Mucosa of descending colon (tissue), 3 donors: ENCODE results near the gene B3GALT6. TPM values are rescaled to one million over a fixed set of nuclear protein-coding genes. Genes with fewer than 3 reads are reported as not detected.

Experiments
- ATAC-seq: fragments of 200-7000 bp; cut with Tn5 transposase; one replicate; pipeline ENCODE4 v1.9.1; 2020; ENCODE audit warnings: mild to moderate bottlenecking, moderate library complexity
- DNase-seq, 3 donors: peaks; one replicate each; pipeline ENCODE4 v3.0.0-alpha.2; 2020
- H3K36me3 ChIP-seq: fragments of 200-600 bp; one replicate; pipeline ENCODE4 v1.8.0; 2021; ENCODE audit warnings: low read depth, mild to moderate bottlenecking
- H3K4me1 ChIP-seq: fragments of 200-600 bp; one replicate; pipeline ENCODE4 v1.8.0; 2021; ENCODE audit warnings: low read depth, mild to moderate bottlenecking
- H3K4me3 ChIP-seq: fragments of 200-600 bp; one replicate; pipeline ENCODE4 v1.8.0; 2021; ENCODE audit warnings: mild to moderate bottlenecking
- H3K9me3 ChIP-seq: fragments of 200-600 bp; one replicate; pipeline ENCODE4 v1.8.0; 2021; ENCODE audit warnings: mild to moderate bottlenecking
- intact Hi-C, 2 donors: fragments of 100-400 bp; cut with DNase I in 1 of 2; cut with micrococcal nuclease in 1 of 2; formaldehyde crosslinking; loops; one replicate each; pipeline versions ENCODE4 v1.11.0 to v1.11.1; 2022; cut with DNase I, micrococcal nuclease
- total RNA-seq, 3 donors: library from RNA; stranded (reverse); fragmentation: NEBNext Ultra II Directional in 2 of 3; extraction: Animal tissue kit (Norgen Biotek cat#: 25700) in 2 of 3; gene quantifications; one replicate each; pipeline versions ENCODE4 v1.2.1 to v1.2.4, GENCODE V29; 2021 to 2023
- TF ChIP-seq, protein P1 (sequence below): fragments of 200-600 bp; IDR thresholded peaks from one replicate; pipeline ENCODE4 v1.8.0; 2022; ENCODE audit warnings: antibody characterized with exemption, mild to moderate bottlenecking
- donor health status: DM: no; HTN: no; CAD: no; lungs with moderate emphysema.
- donor health status: DM: no; HTN: no; CAD: no.
- donor health status: DM: no; HTN: yes; CAD: no.

Gene B3GALT6
- total RNA-seq, 3 donors from 2014 or later, result 7.3 to 12.5 (median 9.0) TPM

DNA sequence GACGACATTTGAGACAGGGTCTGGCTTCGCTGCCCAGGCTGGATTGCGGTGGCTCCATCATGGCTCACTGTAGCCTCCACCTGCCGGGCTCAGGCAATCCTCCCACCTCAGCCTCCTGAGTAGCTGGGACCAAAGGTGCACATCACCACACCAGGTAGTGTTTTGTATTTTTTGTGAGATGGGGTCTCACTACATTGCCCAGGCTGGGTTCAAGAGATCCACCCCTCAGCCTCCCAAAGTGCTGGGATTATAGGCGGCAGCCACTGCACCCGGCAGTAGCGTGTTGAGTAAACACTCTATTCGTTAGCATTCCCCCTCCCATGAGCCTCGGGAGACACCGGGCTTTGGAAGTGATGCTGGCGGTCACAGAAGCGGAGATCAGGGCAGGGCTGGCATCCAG lies 21.3 kb downstream of the B3GALT6 start:
- ATAC-seq, result no peak

DNA sequence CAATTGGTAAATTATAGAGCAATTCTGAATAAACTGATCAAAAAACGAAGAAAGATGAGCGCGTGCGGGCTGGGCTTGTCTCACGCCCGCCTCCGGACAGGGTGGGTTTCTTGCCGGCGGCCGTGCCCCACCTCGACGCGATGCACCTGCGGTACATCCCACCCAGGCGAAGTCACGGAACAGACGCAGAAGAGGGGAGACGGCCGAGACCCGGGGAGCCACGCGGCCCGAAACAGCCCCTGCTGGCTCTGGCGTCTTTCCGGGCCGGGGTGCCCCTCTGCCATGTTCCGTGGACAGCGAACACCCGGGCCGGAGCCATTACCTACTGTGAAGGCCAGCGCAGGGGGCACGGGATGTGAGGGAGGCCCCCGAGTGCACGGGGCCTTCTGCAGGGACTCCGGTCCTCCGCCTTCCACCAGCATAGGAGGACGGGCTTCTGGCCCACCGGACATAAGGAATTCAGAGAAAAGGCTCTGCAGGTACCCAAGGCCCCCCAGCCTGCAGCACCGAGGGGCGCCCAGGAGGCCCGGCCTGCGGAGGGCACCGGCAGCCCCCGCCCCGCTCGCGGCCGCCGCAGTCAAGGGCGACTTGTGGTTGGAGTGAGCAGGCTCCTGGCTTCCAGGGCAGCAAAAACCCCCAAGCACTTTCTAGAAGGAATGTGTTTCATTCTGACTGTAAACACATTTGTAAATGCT lies 22.1 kb downstream of the B3GALT6 start:
- peaks cover 6% of the 10 kb centered on the region for H3K36me3 ChIP-seq
- intact Hi-C loops, result loop anchor here in 1 of 2 donors (10.0 kb wide), 1 partner anchor 129 kb away; no protein-coding TSS in a partner anchor
- TF ChIP-seq, protein P1, sequence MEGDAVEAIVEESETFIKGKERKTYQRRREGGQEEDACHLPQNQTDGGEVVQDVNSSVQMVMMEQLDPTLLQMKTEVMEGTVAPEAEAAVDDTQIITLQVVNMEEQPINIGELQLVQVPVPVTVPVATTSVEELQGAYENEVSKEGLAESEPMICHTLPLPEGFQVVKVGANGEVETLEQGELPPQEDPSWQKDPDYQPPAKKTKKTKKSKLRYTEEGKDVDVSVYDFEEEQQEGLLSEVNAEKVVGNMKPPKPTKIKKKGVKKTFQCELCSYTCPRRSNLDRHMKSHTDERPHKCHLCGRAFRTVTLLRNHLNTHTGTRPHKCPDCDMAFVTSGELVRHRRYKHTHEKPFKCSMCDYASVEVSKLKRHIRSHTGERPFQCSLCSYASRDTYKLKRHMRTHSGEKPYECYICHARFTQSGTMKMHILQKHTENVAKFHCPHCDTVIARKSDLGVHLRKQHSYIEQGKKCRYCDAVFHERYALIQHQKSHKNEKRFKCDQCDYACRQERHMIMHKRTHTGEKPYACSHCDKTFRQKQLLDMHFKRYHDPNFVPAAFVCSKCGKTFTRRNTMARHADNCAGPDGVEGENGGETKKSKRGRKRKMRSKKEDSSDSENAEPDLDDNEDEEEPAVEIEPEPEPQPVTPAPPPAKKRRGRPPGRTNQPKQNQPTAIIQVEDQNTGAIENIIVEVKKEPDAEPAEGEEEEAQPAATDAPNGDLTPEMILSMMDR, result no peak
- no peaks in the 10 kb centered on the region for H3K4me1 ChIP-seq
- no peaks in the 10 kb centered on the region for H3K9me3 ChIP-seq
- no peak overlapping the region for H3K4me3 ChIP-seq
- ATAC-seq, result no peak
- peak in 1 of 3 donors; percentile 44 for DNase-seq

More for the DNA sequence above, 21.3 kb downstream of the B3GALT6 start:
- H3K4me1 ChIP-seq, result no peaks in the 10 kb centered on the region
- TF ChIP-seq, protein P1, result no peak
- no peak overlapping the region for H3K4me3 ChIP-seq
- H3K36me3 ChIP-seq, result peaks cover 6% of the 10 kb centered on the region
- intact Hi-C loops, result loop anchor here in 1 of 2 donors (10.0 kb wide), 1 partner anchor 129 kb away; no protein-coding TSS in a partner anchor
- no peaks in the 10 kb centered on the region for H3K9me3 ChIP-seq
- no peak for DNase-seq

DNA sequence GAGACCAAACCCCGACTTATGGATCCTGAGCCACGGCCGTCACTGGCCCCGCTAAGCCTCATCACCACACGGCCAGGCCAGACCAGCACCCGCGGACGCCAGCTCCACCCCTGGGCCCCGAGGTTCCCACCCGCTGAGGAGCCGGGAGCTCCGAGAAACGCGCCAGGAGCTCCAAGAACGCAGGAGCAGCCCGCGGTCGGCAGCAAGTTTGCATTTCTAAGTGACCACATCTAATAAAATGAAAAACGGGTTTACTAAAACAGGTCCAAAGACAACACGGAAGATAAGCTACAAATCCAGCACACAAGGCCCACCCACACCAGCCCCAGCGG lies 22.6 kb downstream of the B3GALT6 start:
- DNase-seq (no peak), ATAC-seq (no peak)
- intact Hi-C loops, result loop anchor here in 1 of 2 donors (10.0 kb wide), 1 partner anchor 130 kb away; no protein-coding TSS in a partner anchor
- Histone ChIP-seq H3K36me3 (peaks cover 6% of the 10 kb centered on the region), H3K9me3 (no peaks in the 10 kb centered on the region), H3K4me3 (no peak overlapping the region), H3K4me1 (no peaks in the 10 kb centered on the region)
- TF ChIP-seq, protein P1, result no peak

DNA sequence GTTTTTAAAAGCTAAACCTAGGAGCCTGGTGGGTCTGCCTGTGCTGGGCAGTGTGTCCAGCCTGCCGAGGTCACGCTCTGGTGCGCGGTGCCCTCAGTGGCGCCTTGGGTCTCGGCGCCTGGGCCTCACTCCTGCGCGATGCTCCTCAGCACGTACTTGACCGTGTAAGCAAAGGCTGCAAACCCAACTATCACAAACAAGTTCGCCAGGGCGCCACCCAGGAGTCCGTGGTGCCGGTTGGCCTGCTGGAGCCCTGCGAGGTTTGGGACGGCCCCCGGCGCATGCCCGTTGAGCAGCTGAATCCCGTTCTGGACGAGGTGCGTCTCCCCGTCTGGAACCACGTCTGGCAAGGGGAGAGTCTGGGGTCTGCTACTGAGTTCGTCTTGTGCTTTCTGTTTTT lies 23.0 kb downstream of the B3GALT6 start:
- H3K9me3 ChIP-seq, result no peaks in the 10 kb centered on the region
- DNase-seq, result no peak
- peaks cover 6% of the 10 kb centered on the region for H3K36me3 ChIP-seq
- TF ChIP-seq, protein P1, result no peak
- no peak for ATAC-seq
- no peak overlapping the region for H3K4me3 ChIP-seq
- no peaks in the 10 kb centered on the region for H3K4me1 ChIP-seq
- intact Hi-C loops, result loop anchor here in 1 of 2 donors (10.0 kb wide), 1 partner anchor 130 kb away; no protein-coding TSS in a partner anchor

DNA sequence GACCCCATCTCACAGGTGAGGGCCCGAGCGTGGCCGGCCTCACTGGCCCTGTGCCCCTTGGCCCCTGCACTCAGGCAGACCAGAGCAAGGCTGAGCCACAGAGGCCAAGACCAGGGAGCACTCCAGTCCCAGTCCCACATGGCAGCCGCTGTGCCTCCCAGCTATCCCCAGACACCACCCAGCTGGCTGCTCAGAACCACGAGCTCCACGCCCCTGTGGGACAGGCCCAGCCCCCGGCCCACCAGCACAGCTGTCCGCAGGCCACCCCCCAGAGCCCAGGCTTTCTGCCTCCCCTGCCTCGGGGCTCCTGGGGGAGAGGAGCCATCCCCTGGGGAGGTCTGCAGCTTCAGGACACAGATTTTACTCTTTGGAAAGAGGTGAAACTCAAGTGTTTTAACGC lies 23.6 kb downstream of the B3GALT6 start:
- intact Hi-C loops, result loop anchor here in 1 of 2 donors (10.0 kb wide), 1 partner anchor 131 kb away; no protein-coding TSS in a partner anchor
- H3K36me3 ChIP-seq, result peaks cover 6% of the 10 kb centered on the region

More for the DNA sequence above, 23.6 kb downstream of the B3GALT6 start:
- Histone ChIP-seq H3K9me3 (no peaks in the 10 kb centered on the region), H3K4me1 (no peaks in the 10 kb centered on the region), H3K4me3 (no peak overlapping the region)
- TF ChIP-seq, protein P1, result no peak
- no peak for ATAC-seq
- no peak for DNase-seq
